T-helper 2 cell treated with Interferon-gamma antibody and Interleukin-4, amounts not matched to agents 100 ng/mL and 5 ng/mL, for 36 hours (primary cell): ENCODE results near the gene SERPINA4. TPM values are rescaled to one million over a fixed set of nuclear protein-coding genes. Genes with fewer than 3 reads are reported as not detected.

Experiments used
- intact Hi-C: fragments of 100-400 bp; cut with micrococcal nuclease; formaldehyde crosslinking; loops from one replicate; pipeline ENCODE4 v1.15.1; 2023
- total RNA-seq: library from RNA; stranded (reverse); gene quantifications from 2 replicates; pipeline ENCODE4 v1.2.3, GENCODE V29; 2022

The SERPINA4 gene, protein sequence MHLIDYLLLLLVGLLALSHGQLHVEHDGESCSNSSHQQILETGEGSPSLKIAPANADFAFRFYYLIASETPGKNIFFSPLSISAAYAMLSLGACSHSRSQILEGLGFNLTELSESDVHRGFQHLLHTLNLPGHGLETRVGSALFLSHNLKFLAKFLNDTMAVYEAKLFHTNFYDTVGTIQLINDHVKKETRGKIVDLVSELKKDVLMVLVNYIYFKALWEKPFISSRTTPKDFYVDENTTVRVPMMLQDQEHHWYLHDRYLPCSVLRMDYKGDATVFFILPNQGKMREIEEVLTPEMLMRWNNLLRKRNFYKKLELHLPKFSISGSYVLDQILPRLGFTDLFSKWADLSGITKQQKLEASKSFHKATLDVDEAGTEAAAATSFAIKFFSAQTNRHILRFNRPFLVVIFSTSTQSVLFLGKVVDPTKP
- not detected in 2 replicates for total RNA-seq

DNA sequence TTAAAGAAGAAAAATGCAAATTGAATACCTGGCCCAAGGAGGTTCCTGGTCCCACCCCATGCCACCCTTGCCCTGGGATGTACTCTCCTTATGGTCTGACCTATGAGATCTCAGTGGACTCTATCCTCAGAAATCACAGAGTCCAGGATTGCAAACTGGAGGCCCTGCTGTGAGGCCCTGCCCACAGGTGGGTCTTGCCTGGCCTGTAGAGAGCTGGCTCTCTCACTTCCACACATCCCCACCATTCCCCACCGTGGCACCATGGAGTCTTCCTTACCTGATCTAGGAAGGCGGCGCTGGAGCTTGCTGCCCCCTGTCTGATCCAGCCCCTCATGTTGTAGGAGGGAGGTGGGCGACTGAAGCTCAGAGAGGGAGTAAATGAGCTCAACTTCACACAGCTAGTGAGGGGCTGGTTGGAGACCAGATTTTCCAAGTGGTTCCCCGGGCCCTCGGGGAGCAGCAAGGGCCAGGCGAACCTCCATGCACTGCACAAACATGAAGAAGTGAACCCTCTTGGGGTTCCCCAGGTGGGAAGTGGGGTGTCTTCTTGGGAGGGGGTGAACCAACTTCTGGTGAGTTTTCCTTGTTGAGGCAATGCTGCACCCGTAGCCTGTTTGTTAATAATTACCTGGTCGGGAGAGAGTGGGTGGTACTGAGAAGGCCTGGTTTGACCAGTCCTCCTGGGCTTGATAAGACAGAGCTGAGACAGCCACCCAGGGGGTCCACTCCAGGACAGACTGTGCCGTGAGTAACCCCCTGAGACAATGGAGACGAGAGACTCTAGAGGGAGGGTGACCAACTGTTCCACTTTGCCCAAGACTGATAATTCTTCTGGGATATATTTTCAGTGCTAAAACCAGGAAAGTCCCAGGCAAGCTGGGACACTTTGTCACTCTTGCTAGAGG is at the start of gene SERPINA4:
Gene SERPINA4 (plus strand): TSS at position 692 of the 905 bp plus-strand sequence. CDS start 2,041 bp downstream, outside the sequence.
- intact Hi-C loops: no loop called here

DNA sequence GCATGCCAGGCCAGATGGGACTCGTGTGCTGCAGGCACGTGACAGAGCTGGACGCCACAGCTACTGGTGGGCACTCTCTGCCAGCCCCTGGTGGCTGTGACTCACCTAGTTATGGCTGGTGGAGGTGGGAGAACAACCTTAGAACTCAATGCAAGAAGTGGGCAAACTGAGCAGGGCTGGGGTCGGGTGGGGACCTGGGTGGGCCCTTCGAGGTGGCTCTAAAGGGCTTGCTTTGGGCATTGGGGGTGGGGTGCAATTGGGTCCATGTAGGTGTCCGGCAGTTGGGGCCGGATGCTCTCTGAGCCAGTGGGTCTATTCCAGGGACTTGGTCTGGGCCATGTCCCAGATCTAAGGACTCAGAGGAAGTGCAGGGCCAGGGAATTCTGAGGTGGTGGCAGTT is 46.9 kb upstream of the SERPINA4 start:
- intact Hi-C loops: no loop called here

DNA sequence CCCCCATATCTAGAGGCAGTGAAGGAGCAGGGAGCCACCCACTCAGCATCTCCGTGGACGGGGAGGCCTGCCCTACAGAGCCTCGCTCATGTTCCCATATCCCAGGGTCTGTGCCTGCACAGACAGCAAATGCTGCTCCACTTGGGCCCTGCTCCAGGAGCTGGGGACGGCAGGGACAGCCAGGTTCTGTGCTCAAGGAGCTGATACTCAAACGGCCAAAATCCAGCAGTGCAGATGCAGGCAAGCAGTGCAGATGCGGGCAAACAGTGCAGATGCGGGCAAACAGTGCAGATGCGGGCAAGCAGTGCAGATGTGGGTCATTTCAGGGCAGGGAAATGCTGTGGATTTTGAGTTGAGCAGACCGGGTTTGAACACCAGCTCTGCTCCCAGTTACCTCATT is 45.8 kb upstream of the SERPINA4 start:
- intact Hi-C loops: no loop called here

DNA sequence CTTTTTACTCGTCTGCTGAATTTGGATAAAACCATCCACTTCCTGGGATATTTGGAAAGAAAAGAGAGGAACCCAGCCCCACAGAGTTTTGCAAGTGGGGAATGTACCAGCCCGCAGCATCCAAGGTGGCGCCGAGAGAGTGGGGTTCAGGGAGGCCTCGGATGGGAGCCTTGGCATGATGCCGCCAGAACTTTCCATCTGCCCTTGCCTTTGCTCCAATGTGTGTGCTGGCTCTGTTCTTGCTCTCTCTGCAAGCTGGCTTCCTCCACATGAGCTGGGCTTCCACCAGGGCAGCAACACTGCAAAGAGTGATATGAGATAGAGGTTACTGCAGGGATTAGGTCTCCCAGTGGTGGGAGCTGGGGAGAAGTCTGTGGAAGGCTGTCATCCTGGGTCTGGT is 45.4 kb upstream of the SERPINA4 start:
- intact Hi-C loops: no loop called here

DNA sequence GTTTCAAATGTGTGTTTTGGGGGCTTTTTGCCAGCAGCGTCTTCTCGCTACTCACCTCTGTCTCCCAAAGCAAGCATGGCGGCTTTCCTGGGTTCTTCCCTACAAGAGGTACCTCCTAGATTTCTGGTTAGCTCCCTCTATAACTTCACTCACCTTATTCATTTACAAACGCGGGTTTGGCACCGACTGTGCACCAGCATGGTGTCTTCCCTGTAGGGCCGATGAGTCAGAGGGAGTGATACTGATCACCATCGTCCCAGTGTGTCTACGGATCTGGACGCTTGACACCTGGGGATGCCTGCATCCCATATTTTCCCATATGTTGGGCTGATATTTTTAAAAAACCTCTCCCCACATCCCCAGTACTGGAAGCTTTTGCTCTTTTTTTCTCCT is 44.0 kb upstream of the SERPINA4 start:
- intact Hi-C loops: no loop called here

DNA sequence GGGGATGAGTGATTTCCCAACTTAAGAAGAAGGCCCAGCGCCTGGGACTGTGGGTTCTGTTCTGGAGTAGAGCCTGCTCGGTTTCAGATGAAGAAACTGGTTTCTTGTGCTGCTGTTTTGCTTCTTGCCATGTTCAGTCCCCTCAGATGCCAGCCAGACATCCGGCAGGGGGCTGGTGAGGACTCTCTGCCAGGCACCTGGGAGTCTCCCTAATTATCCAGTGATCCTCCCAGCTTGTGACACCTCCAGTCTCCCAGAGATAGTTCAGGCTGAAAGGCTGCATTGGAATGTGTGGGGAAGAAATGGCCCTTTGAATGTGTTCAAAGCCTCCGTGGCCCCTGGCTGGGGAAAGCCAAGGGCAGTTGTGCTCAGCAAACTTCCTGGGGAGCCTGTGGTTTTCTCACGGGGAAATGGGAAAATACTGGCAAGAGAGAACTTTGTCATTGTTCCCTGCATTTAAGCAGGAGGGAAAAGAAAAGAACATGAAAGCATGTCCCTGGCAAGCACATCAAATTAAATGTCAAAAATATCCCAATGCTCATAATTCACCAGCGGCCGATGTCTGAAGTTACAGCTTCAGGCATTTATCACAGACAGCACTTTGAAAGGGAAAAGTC is 43.5 kb upstream of the SERPINA4 start:
- intact Hi-C loops: no loop called here

DNA sequence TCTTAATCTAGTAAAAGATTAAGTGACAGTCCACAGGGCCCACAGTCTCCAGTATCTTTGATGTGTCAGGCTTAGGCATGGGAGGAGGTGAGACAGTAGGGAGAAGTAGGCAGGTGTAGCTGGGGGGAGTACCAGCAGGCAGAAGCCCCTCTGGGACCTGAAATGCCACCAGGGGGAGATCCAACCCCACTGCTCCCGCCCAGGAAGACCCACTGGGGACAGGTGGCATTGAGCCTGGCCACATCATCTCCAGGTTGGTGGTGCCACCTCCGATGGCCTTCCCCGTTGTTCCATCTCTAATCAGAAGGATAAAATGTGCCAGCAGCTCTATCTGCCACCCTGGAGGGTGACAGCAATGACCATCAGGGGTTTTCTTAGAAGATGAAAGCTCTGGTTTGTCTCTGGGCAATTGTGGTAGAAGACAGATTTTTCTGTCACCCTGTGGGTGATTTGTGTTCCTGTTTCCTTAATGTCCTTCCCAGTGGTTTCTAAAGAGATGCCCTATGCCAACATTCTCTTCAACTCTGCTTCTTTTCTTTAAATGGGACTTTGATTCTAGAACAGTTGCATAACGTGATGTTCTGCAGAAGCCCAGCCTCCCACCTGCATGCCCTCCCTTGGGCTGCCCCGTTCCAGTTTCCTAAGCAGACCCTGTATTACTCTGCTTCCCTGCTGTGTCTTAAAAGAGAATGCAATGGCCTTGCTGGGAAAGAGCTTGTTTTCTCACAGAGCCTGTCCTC is 39.7 kb upstream of the SERPINA4 start:
- intact Hi-C loops: no loop called here

DNA sequence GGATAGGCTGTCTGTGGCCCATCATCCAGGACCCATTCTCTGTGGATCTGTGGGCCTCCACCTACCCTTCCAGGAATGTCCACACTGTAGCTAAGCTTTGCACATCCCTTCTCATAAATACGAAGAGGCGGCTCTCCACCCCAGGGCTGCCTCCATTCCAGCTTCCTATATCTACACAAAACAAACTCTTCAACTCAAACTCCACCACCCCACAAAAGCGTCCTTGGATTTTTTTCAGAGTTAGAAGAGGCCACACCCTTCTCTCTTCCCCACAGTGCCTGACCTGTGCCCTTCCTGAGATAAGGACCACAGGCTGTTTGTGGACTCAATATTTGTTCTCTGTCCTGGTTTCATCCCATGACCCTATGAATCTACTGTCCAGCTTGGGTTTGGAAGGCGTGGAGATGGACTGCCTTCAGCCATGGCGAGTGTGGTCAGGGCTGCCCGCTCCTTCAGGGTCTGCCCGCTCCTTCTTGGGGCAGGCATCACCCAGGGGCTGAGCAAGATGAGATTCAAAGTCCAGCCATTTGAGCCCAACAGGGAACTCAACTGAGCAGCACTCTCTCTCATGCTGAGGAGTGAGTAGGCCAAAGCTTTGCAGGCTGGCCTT is 39.0 kb upstream of the SERPINA4 start:
- intact Hi-C loops: no loop called here

DNA sequence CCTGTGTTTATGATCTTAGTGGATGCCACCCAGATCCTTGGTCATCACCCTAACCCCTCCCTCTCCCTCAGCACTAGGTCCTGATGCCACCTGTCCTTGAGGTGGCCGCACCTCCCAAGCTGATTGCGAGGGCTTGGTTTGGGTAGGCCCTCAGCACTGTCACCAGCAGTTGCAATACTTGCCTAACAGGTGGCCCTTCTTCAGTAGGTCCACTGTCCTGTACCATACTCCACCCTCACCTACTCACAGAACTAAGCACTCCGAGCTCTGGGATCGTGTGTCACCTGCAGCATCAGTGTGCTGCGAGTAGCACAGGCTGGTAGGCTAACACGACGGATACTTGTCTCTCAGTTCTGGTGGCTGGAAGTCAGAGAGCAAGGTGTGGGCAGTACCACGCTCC is 38.0 kb upstream of the SERPINA4 start:
- intact Hi-C loops: no loop called here

DNA sequence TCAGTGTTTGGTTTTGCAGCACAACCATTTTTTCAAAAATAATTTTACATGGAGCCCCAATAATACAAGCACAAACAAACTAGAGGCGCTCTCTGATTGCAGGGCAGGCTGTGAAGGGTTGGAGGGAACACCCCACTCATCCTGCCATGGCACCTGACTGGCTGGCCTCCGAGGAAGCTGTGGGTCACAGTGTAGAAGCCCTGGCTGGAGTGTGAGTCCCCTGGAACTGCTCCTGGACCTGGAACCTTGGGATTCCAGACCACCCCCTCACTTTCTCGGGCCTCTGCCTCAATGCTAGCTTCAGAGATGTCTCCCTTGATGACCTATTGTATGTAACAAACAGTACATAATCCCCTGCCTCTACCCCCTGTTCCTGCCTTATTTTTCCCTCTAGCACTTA is 37.1 kb upstream of the SERPINA4 start:
- intact Hi-C loops: no loop called here

DNA sequence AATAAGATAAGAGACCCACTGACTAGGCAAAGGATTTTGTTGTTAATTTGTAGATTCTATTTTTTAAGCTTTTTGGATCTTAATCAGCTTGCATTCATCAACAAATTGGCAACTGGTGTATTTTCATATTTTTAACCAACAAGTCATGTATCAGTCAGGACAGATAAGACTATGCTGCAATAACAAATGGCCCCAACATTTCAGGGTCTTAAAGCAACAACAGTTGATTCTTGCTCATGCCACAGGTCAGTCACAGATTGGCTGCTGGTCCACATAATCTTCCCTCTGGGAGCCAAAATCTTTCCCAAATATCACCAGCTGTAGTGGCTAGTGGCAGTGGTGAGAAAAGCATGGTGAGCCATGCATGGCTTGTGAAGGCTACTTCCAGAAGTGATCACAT is 30.1 kb upstream of the SERPINA4 start:
- intact Hi-C loops: no loop called here

DNA sequence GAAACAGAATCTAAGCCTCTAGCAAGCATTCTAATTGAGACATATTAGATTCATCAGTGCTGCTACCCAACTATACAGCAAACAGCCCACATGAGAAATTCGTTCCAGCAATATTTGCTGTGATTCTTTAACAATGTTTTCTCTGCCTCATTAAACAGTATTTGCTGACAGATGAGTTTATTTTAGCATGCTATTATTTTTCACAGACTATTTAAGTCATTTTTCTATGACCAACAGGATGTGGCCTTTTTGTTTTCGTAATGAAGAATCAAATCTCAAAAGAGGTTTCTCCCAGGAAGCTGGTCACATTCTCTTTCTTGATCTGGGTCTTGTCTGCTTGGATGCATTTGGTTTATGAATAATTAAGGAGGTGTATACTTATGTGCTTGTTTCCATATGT is 28.8 kb upstream of the SERPINA4 start:
- intact Hi-C loops: no loop called here

DNA sequence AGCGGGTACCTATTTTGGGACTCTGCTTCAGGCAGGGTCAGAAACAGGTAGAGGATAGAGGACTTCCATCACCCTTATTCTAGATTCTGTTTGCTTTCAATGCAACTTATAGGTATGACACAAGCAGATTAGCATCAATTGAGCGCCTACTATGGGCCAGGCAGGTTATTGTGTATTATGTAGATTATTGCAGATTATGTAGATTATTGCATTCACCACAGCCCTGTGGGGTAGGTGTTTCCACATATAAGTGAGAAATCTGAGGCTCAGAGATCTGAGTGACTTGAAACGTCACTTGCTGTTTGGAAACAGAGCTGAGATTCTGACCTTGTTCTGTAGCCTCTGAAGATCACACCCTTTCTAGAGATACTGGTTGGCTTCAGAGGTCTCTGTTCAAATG is 25.7 kb upstream of the SERPINA4 start:
- intact Hi-C loops: no loop called here

DNA sequence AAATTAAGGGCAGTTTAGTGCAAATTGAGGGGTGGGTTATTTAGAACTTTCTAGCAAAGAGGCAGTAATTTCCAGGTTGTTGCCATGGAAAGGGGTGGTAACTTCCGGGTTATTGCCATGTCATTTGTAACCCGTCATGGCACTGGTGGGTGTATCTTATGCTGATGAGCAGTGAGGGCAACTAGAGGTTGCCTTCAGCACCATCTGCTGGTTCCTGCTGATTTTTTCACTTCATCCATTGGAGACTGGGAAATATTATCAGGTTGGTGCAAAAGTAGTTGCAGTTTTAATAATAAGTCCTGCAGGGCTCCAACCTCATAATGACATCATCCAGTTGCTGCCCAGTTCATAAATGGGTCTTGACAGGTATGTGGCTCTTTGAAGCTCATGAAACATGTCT is 24.4 kb upstream of the SERPINA4 start:
- intact Hi-C loops: no loop called here

DNA sequence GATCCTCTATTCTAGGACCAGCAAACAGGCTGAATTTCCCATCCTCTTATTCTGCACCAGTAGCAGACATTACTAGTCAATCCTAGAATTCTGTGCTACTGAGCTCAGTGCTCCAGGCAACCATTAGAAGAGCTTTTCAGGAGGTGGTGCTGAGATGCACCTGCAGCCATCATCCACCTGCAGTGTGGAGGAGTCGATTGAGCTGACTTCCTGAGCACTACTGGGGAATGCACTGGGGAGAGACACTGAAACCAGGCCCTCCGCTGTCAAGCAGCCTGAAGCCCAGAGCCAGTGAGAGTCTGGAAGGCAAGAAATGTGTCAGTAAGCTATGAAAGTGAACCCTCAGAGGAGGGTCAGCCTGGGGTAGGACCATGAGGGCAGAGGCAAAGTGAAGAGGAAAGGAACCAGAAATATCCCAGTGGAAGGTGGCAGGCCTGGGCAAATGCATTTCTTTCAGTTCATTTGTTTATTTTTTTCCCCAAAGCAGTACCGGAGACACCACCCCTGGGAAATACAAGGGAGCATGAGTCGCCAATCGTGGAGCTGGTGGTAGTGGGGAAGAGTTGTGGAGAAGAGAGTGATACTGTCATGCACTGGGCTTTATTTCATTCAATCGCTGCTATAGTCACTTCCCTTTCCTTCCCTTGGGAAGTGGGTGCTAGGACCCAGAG is 23.0 kb upstream of the SERPINA4 start:
- intact Hi-C loops: no loop called here

DNA sequence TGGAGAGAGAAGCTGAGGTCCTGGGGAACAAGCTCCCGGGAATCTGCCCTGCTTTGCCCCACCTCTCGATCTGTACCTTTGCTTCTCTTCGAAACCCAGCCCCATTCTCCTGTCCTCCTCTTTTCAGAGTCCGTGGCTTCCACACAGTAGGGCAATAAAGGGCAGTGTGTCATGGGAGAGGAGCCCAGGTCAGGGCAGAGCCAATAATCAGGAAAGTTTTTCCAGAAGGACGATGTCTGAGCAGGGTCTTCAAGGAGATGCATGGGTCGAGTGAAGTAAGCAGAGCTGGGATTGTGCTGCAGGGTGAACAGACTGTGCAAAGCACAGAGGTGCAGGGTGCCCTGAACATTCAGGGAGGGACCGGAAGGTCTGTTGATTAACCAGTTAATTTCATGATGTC is 22.1 kb upstream of the SERPINA4 start:
- intact Hi-C loops: no loop called here

DNA sequence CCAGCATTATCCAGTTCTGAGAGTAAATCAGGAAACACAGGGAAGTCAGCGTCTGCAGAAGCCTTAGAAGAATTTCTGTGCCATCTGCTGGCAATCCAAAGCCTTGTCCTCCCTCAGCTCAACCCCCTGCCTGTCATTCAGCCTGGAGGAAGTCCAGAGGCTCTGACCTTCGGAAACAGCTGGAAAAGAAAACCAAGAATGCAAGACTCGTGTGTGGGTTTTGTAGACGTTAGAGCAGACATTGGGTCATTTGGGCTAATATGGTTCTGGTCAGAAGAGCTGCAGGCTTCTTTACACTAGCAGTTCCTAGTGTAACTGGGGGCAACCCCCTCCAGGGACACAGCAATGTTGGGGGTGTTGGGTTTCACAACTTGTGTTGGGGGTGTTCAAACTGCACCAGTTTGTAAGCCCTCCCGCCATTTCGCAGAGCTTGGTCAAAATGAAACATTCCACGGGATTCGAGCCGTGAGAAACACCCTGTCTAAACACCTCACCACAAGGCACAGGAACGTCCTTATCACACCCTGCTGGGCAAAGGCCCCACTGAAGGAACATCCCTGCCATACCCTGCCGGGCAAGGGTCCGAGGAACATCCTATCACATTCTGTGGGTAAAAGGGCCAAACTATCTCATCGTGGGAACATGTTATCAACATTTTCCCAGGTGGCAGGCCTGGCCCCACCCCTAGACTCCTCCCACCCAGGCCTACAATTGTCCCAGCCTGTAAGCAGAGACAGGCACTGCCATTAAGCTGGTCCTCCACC is 21.0 kb upstream of the SERPINA4 start:
- intact Hi-C loops: loop anchor here (10.0 kb wide), 1 partner anchor 405 kb away; no protein-coding TSS in a partner anchor

DNA sequence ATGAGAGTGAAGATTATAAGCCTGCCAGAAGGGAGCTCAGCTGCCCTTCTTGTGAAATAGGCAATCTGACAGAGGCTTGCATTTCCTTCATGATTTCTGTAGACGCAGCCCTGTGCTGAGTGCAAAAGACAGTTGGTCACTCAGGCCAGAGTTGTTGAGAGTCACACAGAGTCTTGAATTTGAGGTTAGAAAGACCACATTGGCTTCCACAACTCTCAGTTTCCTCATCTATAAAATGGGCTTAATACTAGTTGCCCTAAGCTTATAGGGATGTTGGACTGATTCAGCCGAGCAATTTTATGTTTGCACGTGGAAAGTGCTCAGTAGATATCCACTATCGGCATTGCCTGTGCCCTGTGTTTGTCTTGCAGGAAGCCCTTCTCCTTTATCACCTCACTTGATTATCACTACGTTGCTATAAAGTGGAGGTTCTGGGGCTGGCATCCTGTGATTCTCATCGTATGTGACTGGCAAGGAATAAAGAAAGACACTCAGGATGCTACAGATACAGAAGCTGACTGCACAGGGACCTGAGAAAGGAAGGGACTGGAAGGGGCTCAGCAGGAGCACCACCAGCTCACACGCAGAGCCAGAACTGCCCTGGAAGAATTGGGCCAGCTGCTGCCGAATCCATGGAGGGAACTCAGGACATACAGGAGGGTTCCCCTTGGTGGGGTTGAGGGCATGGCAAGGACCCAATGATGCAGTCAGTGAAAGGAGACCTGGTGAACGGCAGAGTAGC is 19.8 kb upstream of the SERPINA4 start:
- intact Hi-C loops: loop anchor here (10.0 kb wide), 1 partner anchor 407 kb away; no protein-coding TSS in a partner anchor
